ENCODE measurements around the gene CHDH.

Gene CHDH

DNA sequence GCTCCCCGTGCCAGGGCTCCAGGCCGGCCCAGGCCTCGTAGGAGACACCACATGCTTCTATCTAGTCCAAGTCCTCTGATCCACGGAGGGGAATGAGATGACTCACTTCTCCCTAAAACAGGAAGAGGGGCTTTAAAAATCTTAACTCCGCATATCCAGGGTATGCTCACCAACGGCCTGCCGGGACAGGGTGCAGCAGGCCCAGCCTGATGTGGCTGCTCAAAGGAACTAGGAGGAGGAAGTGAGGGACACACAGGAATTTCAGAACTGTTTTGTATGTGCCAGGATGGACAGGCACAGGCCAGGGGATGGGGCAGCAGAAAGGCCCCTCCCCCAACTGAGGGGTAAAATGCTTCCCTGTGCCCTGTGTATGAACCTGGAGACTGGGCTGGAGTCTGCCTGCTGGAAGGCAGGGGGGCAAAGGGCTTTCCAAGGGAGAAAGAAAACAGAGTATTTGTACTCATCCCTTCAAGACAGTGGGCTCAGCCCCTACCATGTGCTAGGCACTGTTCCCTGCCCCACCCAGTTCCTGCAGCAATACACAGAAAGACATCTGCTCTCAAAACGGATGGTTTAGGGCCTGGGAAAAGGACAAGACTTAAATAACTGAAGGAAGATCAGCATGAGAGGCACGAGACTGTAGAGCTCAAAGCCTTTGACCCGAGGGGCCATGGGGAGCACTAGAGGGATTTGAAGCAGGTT lies 22.1 kb downstream of the CHDH start:
- DNase-seq (ENCODE audit: low spot score), result no peak

DNA sequence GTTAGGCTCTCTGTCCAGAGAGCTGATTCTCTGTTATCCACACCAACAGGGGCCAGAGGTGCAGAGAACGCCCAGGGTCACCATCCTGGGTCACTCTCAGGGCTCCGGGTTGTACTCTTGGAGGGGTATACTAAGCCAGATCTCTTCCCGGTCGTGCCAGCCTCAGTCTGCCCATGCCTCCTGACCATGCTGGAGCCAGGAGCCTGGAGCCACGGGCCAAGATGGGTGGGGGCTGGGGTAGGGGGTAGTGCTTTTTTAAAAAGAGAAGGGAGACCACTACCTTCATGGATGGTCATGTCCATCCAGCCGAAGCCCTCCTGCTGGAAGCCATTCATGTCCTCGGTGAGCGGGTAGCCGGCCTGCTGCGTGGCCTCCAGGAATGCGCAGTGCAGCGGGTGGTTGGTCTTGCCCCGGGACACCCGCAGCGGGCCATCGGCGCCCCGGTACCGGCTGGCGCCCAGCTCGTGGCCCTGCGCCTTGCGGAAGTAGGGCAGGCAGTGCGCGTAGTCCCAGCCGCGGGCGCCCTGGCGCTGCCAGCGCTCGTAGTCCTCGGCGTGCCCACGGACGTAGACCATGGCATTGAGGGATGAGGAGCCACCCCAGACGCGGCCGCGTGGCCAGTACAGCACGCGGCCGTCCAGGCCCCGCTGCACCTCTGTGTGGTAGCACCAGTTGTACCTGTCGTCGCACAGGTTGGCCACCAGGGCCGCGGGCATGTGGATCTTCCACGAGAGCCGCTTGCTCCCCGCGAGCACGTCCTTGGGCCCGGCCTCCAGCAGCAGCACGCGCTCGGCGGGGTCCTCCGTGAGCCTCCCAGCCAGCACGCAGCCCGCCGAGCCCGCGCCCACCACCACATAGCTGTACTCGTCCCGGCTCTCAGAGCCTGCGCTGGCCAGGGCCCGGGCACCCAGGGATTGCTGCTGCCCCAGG lies 22.9 kb downstream of the CHDH start:
- DNase-seq (ENCODE audit: low spot score), result no peak

- DNase-seq (ENCODE audit: low spot score), result no peak
Observed at GRCh38 chr3:53822331-53822741, 23.9 kb downstream of the CHDH start.

- no peak for DNase-seq (ENCODE audit: low spot score)
Observed at GRCh38 chr3:53821631-53822121, 24.5 kb downstream of the CHDH start.

- no peak for DNase-seq (ENCODE audit: low spot score)
Observed at GRCh38 chr3:53820756-53821580, 25.3 kb downstream of the CHDH start.

- no peak for DNase-seq (ENCODE audit: low spot score)
Observed at GRCh38 chr3:53820084-53820483, 26.1 kb downstream of the CHDH start.

GRCh38 chr3:53819163-53819868 lies 26.9 kb downstream of the CHDH start:
- DNase-seq (ENCODE audit: low spot score), result no peak

DNA sequence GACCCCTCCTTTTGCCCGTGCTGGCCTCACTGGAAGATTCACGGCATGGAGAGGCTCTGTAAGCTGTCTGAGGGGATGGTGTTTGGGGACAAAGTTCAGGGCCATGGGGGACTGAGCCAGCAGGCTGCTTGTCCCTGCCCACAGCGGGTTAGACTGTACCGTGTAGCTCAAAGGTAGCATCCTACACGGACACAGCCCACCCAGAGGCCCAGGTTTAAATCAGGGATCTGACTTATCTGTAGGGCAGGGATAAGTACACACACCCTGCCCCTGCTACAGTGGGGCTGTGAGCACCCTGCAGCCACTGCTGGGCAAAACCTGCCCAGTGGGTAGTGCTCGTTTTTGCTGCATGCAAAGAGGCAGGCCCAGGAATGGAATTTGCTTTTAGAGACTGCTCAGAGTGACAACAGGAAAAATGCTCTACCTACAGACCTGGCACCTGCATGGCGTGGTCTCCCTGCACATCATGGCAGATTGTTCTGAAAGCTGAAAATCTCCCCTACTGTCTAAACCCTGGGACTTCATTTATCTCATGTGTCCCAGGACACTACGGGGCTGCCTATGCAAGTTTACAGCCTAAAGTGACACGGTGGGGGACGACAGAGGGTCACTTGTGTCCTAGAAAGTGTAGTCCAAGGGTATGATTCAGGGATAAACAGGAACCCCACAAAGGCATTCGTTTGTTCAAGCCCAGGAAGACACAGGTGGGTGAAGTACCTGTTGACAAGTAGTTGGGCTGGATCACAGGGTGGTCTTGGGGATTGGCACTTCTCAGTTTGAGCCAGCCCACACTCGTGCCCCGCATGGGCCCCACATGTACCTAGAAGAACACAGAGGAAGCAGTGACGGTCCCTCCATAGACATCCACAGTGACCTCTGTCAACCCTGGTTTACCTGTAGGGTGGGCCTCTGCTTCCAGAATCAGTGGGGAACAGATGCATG lies 27.7 kb downstream of the CHDH start:
- DNase-seq (ENCODE audit: low spot score), result no peak

- DNase-seq (ENCODE audit: low spot score), result no peak
Observed at GRCh38 chr3:53817809-53818208, 28.4 kb downstream of the CHDH start.

GRCh38 chr3:53817211-53817610 lies 29.0 kb downstream of the CHDH start:
- DNase-seq (ENCODE audit: low spot score), result no peak

DNA sequence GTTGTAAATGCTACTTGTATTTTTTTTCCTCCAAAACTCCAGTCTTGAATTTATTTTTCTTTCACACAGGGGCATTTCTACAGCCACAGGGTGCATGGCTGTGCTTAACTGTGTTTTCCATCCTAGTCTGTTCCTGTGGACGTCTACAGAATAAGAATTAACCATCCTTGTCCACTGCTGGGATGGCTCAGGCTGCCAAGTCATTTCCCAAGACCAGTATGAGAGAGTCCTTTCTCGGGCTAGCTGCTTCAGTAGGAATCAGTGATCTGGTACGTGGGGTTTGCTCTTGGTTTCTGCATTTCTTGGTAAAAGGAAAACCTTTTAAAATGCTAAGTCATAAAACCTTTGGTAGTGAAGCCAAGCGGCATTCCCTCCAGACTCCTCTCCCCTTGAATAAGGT lies 29.8 kb downstream of the CHDH start:
- DNase-seq (ENCODE audit: low spot score), result no peak

GRCh38 chr3:53815651-53816050 lies 30.6 kb downstream of the CHDH start:
- DNase-seq (ENCODE audit: low spot score), result no peak

DNA sequence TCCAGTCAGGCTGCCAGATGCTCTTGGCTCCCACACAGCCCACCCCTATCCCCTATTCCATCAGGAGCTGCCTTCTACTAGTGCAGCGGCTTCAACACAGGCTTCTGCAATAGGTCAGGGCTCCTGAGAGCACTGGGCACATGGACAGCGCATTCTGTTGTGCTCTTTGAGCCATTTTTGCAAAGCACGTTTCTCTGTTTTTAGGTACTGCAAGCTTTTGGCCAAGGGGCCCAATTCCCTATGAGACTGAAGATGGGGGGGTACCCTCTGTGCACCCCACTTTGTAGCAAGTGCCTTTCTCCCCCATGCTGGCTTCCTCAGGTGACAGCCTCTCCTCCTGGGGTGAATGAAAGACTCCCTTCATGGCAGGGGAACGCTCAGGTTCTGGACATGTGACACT lies 31.2 kb downstream of the CHDH start:
- no peak for DNase-seq (ENCODE audit: low spot score)

DNA sequence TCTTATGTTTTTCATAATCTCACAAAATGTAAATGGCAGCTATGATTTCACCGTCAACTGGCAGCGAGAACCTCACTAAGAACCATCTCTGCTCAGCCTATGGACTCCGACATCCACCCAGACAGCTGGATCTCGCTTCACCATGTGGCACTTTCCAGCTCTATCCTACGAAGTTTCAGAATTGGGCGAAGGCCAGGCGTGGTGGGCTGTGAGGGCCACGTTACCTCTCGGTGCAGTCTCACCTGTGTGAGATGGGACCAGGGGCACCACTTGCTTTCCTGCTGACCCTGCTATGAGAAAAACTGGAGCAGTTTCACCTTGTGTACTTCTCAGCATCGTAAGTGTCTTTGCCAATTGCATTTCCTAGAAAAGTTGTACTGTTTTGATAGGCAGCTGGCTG lies 32.3 kb downstream of the CHDH start:
- no peak for DNase-seq (ENCODE audit: low spot score)

- no peak for DNase-seq (ENCODE audit: low spot score)
Observed at GRCh38 chr3:53813229-53813628, 33.0 kb downstream of the CHDH start.

GRCh38 chr3:53812434-53812833 lies 33.8 kb downstream of the CHDH start:
- no peak for DNase-seq (ENCODE audit: low spot score)

DNA sequence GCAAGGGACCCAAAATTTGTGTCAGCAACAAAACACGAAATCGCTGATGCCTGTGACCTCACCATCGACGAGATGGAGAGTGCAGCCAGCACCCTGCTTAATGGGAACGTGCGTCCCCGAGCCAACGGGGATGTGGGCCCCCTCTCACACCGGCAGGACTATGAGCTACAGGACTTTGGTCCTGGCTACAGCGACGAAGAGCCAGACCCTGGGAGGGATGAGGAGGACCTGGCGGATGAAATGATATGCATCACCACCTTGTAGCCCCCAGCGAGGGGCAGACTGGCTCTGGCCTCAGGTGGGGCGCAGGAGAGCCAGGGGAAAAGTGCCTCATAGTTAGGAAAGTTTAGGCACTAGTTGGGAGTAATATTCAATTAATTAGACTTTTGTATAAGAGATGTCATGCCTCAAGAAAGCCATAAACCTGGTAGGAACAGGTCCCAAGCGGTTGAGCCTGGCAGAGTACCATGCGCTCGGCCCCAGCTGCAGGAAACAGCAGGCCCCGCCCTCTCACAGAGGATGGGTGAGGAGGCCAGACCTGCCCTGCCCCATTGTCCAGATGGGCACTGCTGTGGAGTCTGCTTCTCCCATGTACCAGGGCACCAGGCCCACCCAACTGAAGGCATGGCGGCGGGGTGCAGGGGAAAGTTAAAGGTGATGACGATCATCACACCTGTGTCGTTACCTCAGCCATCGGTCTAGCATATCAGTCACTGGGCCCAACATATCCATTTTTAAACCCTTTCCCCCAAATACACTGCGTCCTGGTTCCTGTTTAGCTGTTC lies 34.9 kb downstream of the CHDH start:
- DNase-seq (ENCODE audit: low spot score), result no peak

DNA sequence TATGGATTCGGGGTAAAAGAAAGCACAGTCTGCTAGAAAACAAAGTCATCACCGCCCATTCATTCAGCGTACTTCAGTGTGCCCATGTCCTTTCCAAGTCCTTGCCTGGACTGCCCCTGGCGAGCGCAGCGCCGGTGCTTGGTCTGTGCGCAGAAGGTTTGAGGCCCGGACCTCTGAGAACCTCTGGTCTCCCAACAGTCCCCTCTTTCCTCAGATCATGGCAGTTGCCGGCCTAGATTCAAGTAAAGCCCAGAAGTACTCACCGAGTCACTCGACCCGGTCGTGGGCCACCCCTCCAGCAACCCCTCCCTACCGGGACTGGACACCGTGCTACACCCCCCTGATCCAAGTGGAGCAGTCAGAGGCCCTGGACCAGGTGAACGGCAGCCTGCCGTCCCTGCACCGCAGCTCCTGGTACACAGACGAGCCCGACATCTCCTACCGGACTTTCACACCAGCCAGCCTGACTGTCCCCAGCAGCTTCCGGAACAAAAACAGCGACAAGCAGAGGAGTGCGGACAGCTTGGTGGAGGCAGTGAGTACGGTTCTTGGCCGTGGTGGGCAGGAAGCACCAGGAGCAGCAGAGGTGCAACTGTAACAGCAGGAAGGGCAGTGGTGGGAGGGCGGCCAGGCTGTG lies 36.3 kb downstream of the CHDH start:
- DNase-seq (ENCODE audit: low spot score), result no peak

DNA sequence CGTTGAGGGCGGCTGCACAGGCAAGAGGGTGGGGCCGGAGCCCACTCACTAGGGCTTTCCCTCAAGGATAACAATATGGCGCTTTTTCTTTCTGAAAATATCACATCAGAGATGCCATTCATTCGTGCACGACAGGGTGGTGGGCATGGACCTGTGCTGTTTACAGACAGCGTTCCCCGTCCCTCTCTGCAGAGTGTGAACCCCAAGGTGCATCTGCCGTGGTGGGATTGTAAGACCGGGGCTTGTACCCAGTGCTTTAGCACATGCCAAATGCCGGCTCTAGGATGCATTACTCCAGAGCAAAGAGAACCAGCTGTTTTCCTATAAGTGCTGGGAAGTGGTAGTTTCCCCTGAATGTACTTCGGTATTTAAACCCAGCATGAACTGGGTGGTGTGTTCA lies 37.0 kb downstream of the CHDH start:
- no peak for DNase-seq (ENCODE audit: low spot score)
